Neutrophil (primary cell): ENCODE data around the gene CDKL2.
"Not testable (repeated sequence)": the region's sequence is repeated elsewhere in the genome, so short reads cannot be mapped to it uniquely, and the experiment has no call there.

Experiments used
- H3K27ac ChIP-seq: fragments of 200-600 bp; sonication (generic); 2 replicates; pipeline ENCODE4 v1.5.1; 2016; ENCODE audit warnings: mild to moderate bottlenecking, moderate library complexity
- H3K27me3 ChIP-seq: fragments of 200-600 bp; sonication (generic); 2 replicates; pipeline ENCODE4 v1.6.0; 2016; ENCODE audit warnings: mild to moderate bottlenecking
- H3K36me3 ChIP-seq: fragments of 200-600 bp; sonication (generic); 2 replicates; pipeline ENCODE4 v1.5.1; 2017
- H3K4me1 ChIP-seq, 2 experiments: fragments of 200-600 bp in 1 of 2; sonication (generic) in 1 of 2; 1 replicate in 1 of 2; 2 replicates in 1 of 2; pipeline versions ENCODE4 v1.5.1 to v1.6.1; 2013 to 2016; ENCODE audit warnings: low read depth in 1 of 2, low read length in 1 of 2, mild to moderate bottlenecking in 1 of 2, moderate library complexity in 1 of 2; ENCODE audit not compliant: control insufficient read depth in 1 of 2, insufficient read depth in 1 of 2
- H3K4me3 ChIP-seq, 2 experiments: fragments of 200-600 bp in 1 of 2; sonication (generic) in 1 of 2; 1 replicate in 1 of 2; 2 replicates in 1 of 2; pipeline ENCODE4 v1.5.1; 2013 to 2016; ENCODE audit warnings: low read depth in 1 of 2, low read length in 1 of 2, mild to moderate bottlenecking in 1 of 2, moderate library complexity in 1 of 2
- H3K9me3 ChIP-seq: fragments of 200-600 bp; sonication (generic); 2 replicates; pipeline ENCODE4 v1.5.1; 2016
- CTCF ChIP-seq: fragments of 200-600 bp; sonication (generic); IDR thresholded peaks from 2 replicates; pipeline ENCODE4 v1.5.1; 2016; ENCODE audit warnings: antibody characterized with exemption

CDKL2 gene

GRCh38 chr4:75673027-75673958 is 43.0 kb upstream of the CDKL2 start, which contains the start of gene G3BP2:
Gene G3BP2, minus strand, starts transcription at chr4:75673411. Its CDS starts 11,386 bp downstream, at chr4:75662025.
- Histone ChIP-seq H3K27ac (peak within 1 kb of the TSS; percentile 94), H3K4me1 (peaks cover 29 to 32% of the 10 kb centered on the region in 2 experiments), H3K4me3 (peak within 1 kb of the TSS; percentile 96 to 97), H3K27me3 (no peaks in the 10 kb centered on the region), H3K36me3 (no peaks in the 10 kb centered on the region), H3K9me3 (no peaks in the 10 kb centered on the region)
- TF ChIP-seq CTCF: peak; percentile 32

- no peaks in the 10 kb centered on the region for H3K36me3 ChIP-seq
- TF ChIP-seq CTCF: no peak
Measured at GRCh38 chr4:75672461-75673026, 42.2 kb upstream of the CDKL2 start.

GRCh38 chr4:75671802-75672421 is 41.6 kb upstream of the CDKL2 start:
- Histone ChIP-seq H3K4me3 (peak overlapping the region; percentile 96 to 97), H3K27ac (peak overlapping the region; percentile 94), H3K36me3 (no peaks in the 10 kb centered on the region), H3K27me3 (no peaks in the 10 kb centered on the region), H3K9me3 (no peaks in the 10 kb centered on the region), H3K4me1 (peaks cover 29 to 32% of the 10 kb centered on the region in 2 experiments)
- no peak for TF ChIP-seq CTCF

More at GRCh38 chr4:75672461-75673026, 42.2 kb upstream of the CDKL2 start:
- Histone ChIP-seq H3K4me1 (peaks cover 29 to 32% of the 10 kb centered on the region in 2 experiments), H3K4me3 (peak overlapping the region; percentile 96 to 97), H3K27ac (peak overlapping the region; percentile 94), H3K27me3 (no peaks in the 10 kb centered on the region), H3K9me3 (no peaks in the 10 kb centered on the region)

- no peak overlapping the region for H3K27ac ChIP-seq
- no peak for TF ChIP-seq CTCF
Measured at GRCh38 chr4:75668596-75668995, 38.3 kb upstream of the CDKL2 start.

GRCh38 chr4:75667636-75668035 is 37.3 kb upstream of the CDKL2 start:
- H3K27ac ChIP-seq, H3K9me3 ChIP-seq, H3K4me3 ChIP-seq, H3K36me3 ChIP-seq, H3K27me3 ChIP-seq: not testable (repeated sequence)
- peaks cover 22 to 23% of the 10 kb centered on the region in 2 experiments for H3K4me1 ChIP-seq

More at GRCh38 chr4:75668596-75668995, 38.3 kb upstream of the CDKL2 start:
- no peaks in the 10 kb centered on the region for H3K27me3 ChIP-seq
- H3K4me1 ChIP-seq: peaks cover 22 to 25% of the 10 kb centered on the region in 2 experiments
- no peak overlapping the region for H3K4me3 ChIP-seq
- H3K9me3 ChIP-seq: no peaks in the 10 kb centered on the region
- H3K36me3 ChIP-seq: no peaks in the 10 kb centered on the region
